Esophagus muscularis mucosa (tissue), 4 donors: ENCODE results near the gene PEAR1. TPM values are rescaled to one million over a fixed set of nuclear protein-coding genes. Genes with fewer than 3 reads are reported as not detected.
A peak's percentile ranks its signal among the peaks of the same experiment; 100 is the strongest.

ENCODE experiments used
- DNase-seq: peaks from one replicate; pipeline ENCODE4 v3.0.0-alpha.2; 2017; ENCODE audit errors: extremely low spot score
- H3K27ac ChIP-seq, 4 donors: fragments of 200-600 bp; sonication (generic); replicated peaks in 1 of 4; 1 replicate in 3 of 4; 2 replicates in 1 of 4; pipeline ENCODE4 v1.5.1; 2016 to 2019; ENCODE audit warnings: mild to moderate bottlenecking in 1 of 4
- H3K27me3 ChIP-seq, 4 donors: fragments of 200-600 bp; sonication (generic); one replicate each; pipeline versions ENCODE4 v1.5.1 to v1.6.0; 2016 to 2019
- H3K36me3 ChIP-seq, 4 donors: fragments of 200-600 bp; sonication (generic); one replicate each; pipeline ENCODE4 v1.5.1; 2016 to 2019
- H3K4me1 ChIP-seq, 4 donors: fragments of 200-600 bp; sonication (generic); one replicate each; pipeline ENCODE4 v1.5.1; 2016 to 2019
- H3K4me3 ChIP-seq, 4 donors: fragments of 200-600 bp; sonication (generic); 1 replicate in 2 of 4; 2 replicates in 2 of 4; pipeline ENCODE4 v1.5.1; 2016 to 2019; ENCODE audit warnings: mild to moderate bottlenecking in 4 of 4, moderate library complexity in 1 of 4
- H3K9me3 ChIP-seq, 4 donors: fragments of 200-600 bp; sonication (generic); 1 replicate in 3 of 4; 2 replicates in 1 of 4; pipeline ENCODE4 v1.5.1; 2016 to 2019
- CTCF ChIP-seq, 3 experiments: fragments of 200-600 bp in 2 of 3; fragments of 450-650 bp in 1 of 3; sonication (generic) in 2 of 3; IDR thresholded peaks; one replicate each; pipeline ENCODE4 v1.5.1; 2017 to 2019; ENCODE audit warnings: antibody characterized with exemption in 3 of 3, mild to moderate bottlenecking in 2 of 3, moderate library complexity in 1 of 3
- EP300 ChIP-seq: sonication (generic); formaldehyde crosslinking; IDR thresholded peaks from one replicate; pipeline ENCODE4 v1.6.1; 2017; ENCODE audit warnings: antibody characterized with exemption
- POLR2A ChIP-seq: fragments of 450-650 bp; IDR thresholded peaks from one replicate; pipeline ENCODE4 v1.6.1; 2017; ENCODE audit warnings: antibody characterized with exemption, moderate library complexity, mild to moderate bottlenecking, low read depth
- POLR2AphosphoS5 ChIP-seq, 2 donors: sonication (generic); formaldehyde crosslinking; IDR thresholded peaks; one replicate each; pipeline ENCODE4 v1.6.1; 2017; ENCODE audit warnings: antibody characterized with exemption in 2 of 2
- WGBS: methylation state at CpG from one replicate; pipeline ENCODE4 v1.1.5; 2018; 5-methylcytosine and 5-hydroxymethylcytosine counted together
- intact Hi-C: fragments of 100-400 bp; cut with DNase I; formaldehyde crosslinking; loops from one replicate; pipeline ENCODE4 v1.15.1; 2023
- total RNA-seq, 4 donors: library from RNA; depleted of rRNA; stranded (reverse); fragments of >200 nt; gene quantifications; one replicate each; pipeline versions ENCODE4 v1.1.0 to v1.2.1, GENCODE V29; 2016

Gene PEAR1
- total RNA-seq, 4 donors from 2014 or later, result 6.1 to 13.6 (median 10.9) TPM

- no peak overlapping the region for H3K4me3 ChIP-seq
- DNase-seq, result no peak
- no peaks in the 10 kb centered on the region for H3K9me3 ChIP-seq
- H3K4me1 ChIP-seq, result peaks cover 7 to 20% (median 15%) of the 10 kb centered on the region in 4 donors
- H3K36me3 ChIP-seq, result no peaks in the 10 kb centered on the region
- no peak for TF ChIP-seq EP300
- no peak for TF ChIP-seq POLR2AphosphoS5 (IDR thresholded peaks at IDR 0.05)
- TF ChIP-seq CTCF (IDR thresholded peaks at IDR 0.05), result no peak
- TF ChIP-seq POLR2A, result no peak
- peaks cover 0 to 47% (median 6%) of the 10 kb centered on the region in 4 donors for H3K27me3 ChIP-seq
- intact Hi-C loops, result no loop called here
- WGBS, result 83% methylated on average over 6 of the region's 19 CpGs
- H3K27ac ChIP-seq, result no peak overlapping the region
Measured at GRCh38 chr1:156853761-156854160, 39.8 kb upstream of the PEAR1 start.

GRCh38 chr1:156854634-156855033, 38.9 kb upstream of the PEAR1 start:
- 51% methylated on average over 3 of the region's 3 CpGs for WGBS
- intact Hi-C loops, result no loop called here

GRCh38 chr1:156856282-156856785, 37.2 kb upstream of the PEAR1 start:
- H3K27ac ChIP-seq, result no peak overlapping the region
- peaks cover 0 to 53% (median 26%) of the 10 kb centered on the region in 4 donors for H3K27me3 ChIP-seq

More at GRCh38 chr1:156854634-156855033, 38.9 kb upstream of the PEAR1 start:
- no peaks in the 10 kb centered on the region for H3K36me3 ChIP-seq
- H3K4me3 ChIP-seq, result no peak overlapping the region
- peaks cover 16 to 26% (median 24%) of the 10 kb centered on the region in 4 donors for H3K4me1 ChIP-seq
- H3K27ac ChIP-seq, result no peak overlapping the region
- DNase-seq, result no peak
- H3K27me3 ChIP-seq, result peaks cover 0 to 47% (median 13%) of the 10 kb centered on the region in 4 donors
- no peaks in the 10 kb centered on the region for H3K9me3 ChIP-seq
- TF ChIP-seq EP300 (no peak), POLR2A (no peak), POLR2AphosphoS5 (IDR thresholded peaks at IDR 0.05) (no peak), CTCF (IDR thresholded peaks at IDR 0.05) (no peak)

GRCh38 chr1:156857532-156857931, 36.0 kb upstream of the PEAR1 start:
- Histone ChIP-seq H3K27me3 (peaks cover 0 to 56% (median 35%) of the 10 kb centered on the region in 4 donors), H3K27ac (no peak overlapping the region), H3K4me1 (peaks cover 32 to 36% (median 33%) of the 10 kb centered on the region in 4 donors), H3K36me3 (no peaks in the 10 kb centered on the region), H3K9me3 (no peaks in the 10 kb centered on the region), H3K4me3 (no peak overlapping the region)
- WGBS, result 81% methylated on average over 3 of the region's 3 CpGs
- intact Hi-C loops, result no loop called here
- TF ChIP-seq EP300 (no peak), POLR2A (no peak), CTCF (IDR thresholded peaks at IDR 0.05) (no peak), POLR2AphosphoS5 (IDR thresholded peaks at IDR 0.05) (no peak)
- DNase-seq, result no peak

More at GRCh38 chr1:156856282-156856785, 37.2 kb upstream of the PEAR1 start:
- H3K36me3 ChIP-seq, result no peaks in the 10 kb centered on the region
- no peak for TF ChIP-seq EP300
- TF ChIP-seq POLR2A, result no peak
- no peak for TF ChIP-seq POLR2AphosphoS5 (IDR thresholded peaks at IDR 0.05)
- DNase-seq, result no peak
- peaks cover 32 to 43% (median 41%) of the 10 kb centered on the region in 4 donors for H3K4me1 ChIP-seq
- no peak overlapping the region for H3K4me3 ChIP-seq
- intact Hi-C loops, result no loop called here
- no peaks in the 10 kb centered on the region for H3K9me3 ChIP-seq
- 73% methylated on average over 3 of the region's 3 CpGs for WGBS

- H3K4me1 ChIP-seq, result peaks cover 29 to 33% (median 32%) of the 10 kb centered on the region in 4 donors
- no peaks in the 10 kb centered on the region for H3K9me3 ChIP-seq
- TF ChIP-seq POLR2AphosphoS5 (IDR thresholded peaks at IDR 0.05), result no peak
- no peak for TF ChIP-seq CTCF (IDR thresholded peaks at IDR 0.05)
- no peak for TF ChIP-seq POLR2A
- TF ChIP-seq EP300, result no peak
- H3K36me3 ChIP-seq, result no peaks in the 10 kb centered on the region
- H3K27me3 ChIP-seq, result peaks cover 0 to 66% (median 39%) of the 10 kb centered on the region in 4 donors
- intact Hi-C loops, result no loop called here
- WGBS, result 35% methylated on average over 5 of the region's 5 CpGs
- peak overlapping the region in 1 of 4 donors; percentile 7 for H3K27ac ChIP-seq
- no peak for DNase-seq
- peak overlapping the region; percentile 37 to 52 (median 40) for H3K4me3 ChIP-seq
Measured at GRCh38 chr1:156858555-156858956, 35.0 kb upstream of the PEAR1 start.
